Transverse colon (tissue), 4 donors: ENCODE data around the gene SNW1.

Experiments
- POLR2A ChIP-seq: fragments of 450-650 bp; IDR thresholded peaks from one replicate; pipeline ENCODE4 v1.6.1; 2016; ENCODE audit warnings: antibody characterized with exemption, mild to moderate bottlenecking, moderate library complexity
- POLR2AphosphoS5 ChIP-seq, 3 donors: sonication (generic); formaldehyde crosslinking; IDR thresholded peaks; one replicate each; pipeline ENCODE4 v1.6.1; 2016; ENCODE audit warnings: antibody characterized with exemption in 3 of 3
- TF ChIP-seq, protein P1 (sequence below), 5 experiments: fragments of 200-600 bp in 3 of 5; fragments of 450-650 bp in 2 of 5; sonication (generic) in 3 of 5; IDR thresholded peaks; 1 replicate in 2 of 5; 2 replicates in 3 of 5; pipeline ENCODE4 v1.5.1; 2016 to 2017; ENCODE audit warnings: antibody characterized with exemption in 5 of 5, inconsistent platforms in 3 of 5, mild to moderate bottlenecking in 2 of 5, moderate library complexity in 1 of 5

DNA sequence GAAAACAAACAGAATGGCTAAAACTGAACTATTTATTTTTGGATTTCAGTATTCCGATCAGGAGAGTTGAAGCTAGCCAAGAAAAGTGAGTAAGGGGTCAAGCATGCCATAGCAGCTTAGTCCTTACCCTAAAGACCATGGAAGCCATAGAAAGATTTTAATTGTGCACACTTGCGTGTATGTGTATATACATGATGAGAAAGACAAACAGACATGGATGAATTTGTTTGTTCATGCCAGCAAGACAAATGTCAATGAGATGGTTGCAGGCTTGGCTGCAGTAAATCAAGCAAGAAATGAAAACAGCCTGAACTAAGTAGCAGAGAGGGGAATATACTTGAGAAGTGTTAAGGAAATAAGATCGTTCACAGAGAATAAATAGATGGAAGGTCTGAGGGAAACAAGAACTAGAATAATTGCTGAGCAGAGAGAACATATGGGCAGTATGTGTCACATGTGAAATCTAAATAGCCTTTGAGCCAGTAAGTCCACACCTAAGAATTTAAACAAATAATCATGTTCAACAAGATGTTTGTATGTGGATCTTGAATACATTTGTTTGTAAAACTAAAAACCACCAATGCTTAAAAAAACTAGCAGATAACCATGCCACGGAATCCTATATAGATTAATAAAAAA is 14.8 kb downstream of the SNW1 start:
- TF ChIP-seq, protein P1, sequence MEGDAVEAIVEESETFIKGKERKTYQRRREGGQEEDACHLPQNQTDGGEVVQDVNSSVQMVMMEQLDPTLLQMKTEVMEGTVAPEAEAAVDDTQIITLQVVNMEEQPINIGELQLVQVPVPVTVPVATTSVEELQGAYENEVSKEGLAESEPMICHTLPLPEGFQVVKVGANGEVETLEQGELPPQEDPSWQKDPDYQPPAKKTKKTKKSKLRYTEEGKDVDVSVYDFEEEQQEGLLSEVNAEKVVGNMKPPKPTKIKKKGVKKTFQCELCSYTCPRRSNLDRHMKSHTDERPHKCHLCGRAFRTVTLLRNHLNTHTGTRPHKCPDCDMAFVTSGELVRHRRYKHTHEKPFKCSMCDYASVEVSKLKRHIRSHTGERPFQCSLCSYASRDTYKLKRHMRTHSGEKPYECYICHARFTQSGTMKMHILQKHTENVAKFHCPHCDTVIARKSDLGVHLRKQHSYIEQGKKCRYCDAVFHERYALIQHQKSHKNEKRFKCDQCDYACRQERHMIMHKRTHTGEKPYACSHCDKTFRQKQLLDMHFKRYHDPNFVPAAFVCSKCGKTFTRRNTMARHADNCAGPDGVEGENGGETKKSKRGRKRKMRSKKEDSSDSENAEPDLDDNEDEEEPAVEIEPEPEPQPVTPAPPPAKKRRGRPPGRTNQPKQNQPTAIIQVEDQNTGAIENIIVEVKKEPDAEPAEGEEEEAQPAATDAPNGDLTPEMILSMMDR (IDR thresholded peaks at IDR 0.05): no peak
- TF ChIP-seq POLR2A: no peak
- TF ChIP-seq POLR2AphosphoS5 (IDR thresholded peaks at IDR 0.05): no peak
